NT2/D1 (cell line): Measurements from ENCODE around the gene RDH16.

Experiments used
- YY1 ChIP-seq: IDR thresholded peaks from 2 replicates; pipeline ENCODE4 v1.6.1; 2011; ENCODE audit not compliant: insufficient read length, insufficient read depth
- ZNF274 ChIP-seq: IDR thresholded peaks from 2 replicates; pipeline ENCODE4 v1.6.1; 2011; ENCODE audit warnings: mild to moderate bottlenecking, low read depth, low read length

GRCh38 chr12:56927281-56927680 lies 30.1 kb downstream of the RDH16 start:
- TF ChIP-seq YY1 (no peak), ZNF274 (no peak)
